CD4-positive, alpha-beta T cell treated with Interleukin-15 for 4 hours (primary cell): ENCODE measurements around the gene MMP17.
A peak's percentile ranks its signal among the peaks of the same experiment; 100 is the strongest.
"Not testable (repeated sequence)": the region's sequence is repeated elsewhere in the genome, so short reads cannot be mapped to it uniquely, and the experiment has no call there.

ENCODE experiments used
- DNase-seq: peaks from one replicate; pipeline ENCODE4 v3.0.0-alpha.2; 2020; ENCODE audit warnings: low spot score

The MMP17 gene

DNA sequence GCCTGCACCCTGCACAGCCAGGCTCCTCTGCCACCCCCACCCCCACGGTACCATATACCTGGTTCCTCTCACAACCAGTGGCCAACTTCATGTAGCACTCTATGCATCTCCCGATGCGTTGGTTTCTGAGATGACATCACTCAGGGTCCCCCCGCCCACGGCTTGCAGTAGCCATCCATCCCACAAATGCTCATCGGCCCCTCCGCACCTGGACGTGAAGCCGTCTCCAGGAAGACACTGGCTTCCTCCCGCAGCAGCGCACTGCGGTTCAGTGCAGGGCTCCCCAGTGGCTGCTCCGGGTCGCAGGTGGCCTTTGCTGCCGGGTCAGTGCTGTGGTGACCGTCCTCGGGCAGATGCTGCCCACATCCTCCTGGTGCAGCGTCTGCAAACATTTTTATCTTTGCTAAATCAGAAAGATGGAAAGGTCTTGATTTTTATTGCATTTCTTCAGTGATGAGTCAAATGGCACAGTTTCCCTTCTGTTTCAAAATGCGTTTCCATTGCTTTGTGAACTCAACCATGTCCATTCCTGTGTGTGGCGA, 27.5 kb upstream of the MMP17 start:
- DNase-seq: no peak

GRCh38 chr12:131801254-131801866, 26.8 kb upstream of the MMP17 start:
- DNase-seq: no peak

- DNase-seq: no peak
Measured at GRCh38 chr12:131803961-131804521, 24.2 kb upstream of the MMP17 start.

DNA sequence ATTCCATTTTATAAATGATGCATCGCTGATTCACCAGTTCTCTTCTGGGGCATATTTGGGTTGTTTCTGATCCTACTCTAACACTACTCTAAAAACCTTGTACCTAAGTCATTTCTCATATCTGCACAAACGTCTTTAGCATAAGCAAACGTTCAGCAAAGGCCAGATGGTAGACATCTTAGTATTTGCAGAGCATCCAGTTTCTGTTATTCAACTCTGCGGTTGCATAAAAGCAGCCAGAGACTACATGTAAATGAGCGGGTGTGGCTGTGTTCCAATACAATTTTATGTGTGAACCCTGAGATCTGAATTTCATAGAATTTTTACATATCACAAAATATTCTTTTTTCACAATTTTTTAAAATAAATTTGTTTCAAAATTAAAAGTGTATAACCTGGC, 22.8 kb upstream of the MMP17 start:
- DNase-seq: no peak

GRCh38 chr12:131806674-131807073, 21.5 kb upstream of the MMP17 start:
- no peak for DNase-seq

DNA sequence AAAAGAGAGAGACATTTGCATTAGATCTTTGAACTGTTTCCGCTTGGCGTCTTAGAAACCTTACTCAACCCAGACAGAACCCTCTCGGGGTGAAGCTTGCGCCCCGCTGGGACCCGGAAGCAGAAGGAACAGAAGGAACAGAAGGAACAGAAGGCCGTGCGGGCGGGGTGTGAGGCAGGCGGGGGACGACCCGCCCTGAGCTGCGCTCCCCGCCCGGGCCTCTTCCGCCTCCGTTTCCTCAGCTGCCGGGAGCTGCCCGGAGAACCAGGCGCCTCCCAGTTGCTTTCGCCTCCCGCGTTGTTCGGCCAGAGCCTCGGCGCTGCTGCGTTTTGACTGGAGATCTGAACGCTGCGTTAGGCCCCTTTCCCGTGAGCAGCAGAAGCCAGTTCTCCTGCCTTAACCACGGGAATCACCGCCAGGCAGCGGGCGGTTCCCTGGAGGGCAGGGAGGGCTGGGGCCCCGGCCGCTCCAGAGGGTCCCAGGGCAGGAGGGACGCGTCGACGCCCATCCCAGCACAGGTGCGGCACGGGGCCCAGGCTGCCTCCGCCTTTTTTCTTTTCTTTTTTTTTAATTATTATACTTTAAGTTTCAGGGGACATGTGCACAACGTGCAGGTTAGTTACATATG, 19.3 kb upstream of the MMP17 start:
- peak; percentile 14 for DNase-seq

DNA sequence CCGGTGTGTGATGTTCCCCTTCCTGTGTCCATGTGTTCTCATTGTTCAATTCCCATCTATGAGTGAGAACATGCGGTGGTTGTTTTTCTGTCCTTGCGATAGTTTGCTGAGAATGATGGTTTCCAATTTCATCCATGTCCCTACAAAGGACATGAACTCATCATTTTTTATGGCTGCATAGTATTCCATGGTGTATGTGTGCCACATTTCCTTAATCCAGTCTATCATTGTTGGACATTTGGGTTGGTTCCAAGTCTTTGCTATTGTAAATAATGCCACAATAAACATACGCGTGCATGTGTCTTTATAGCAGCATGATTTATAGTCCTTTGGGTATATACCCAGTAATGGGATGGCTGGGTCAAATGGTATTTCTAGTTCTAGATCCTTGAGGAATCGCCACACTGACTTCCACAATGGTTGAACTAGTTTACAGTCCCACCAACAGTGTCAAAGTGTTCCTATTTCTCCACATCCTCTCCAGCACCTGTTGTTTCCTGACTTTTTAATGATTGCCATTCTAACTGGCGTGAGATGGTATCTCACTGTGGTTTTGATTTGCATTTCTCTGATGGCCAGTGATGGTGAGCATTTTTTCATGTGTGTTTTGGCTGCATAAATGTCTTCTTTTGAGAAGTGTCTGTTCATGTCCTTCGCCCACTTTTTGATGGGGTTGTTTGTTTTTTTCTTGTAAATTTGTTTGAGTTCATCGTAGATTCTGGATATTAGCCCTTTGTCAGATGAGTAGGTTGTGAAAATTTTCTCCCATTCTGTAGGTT, 18.5 kb upstream of the MMP17 start:
- DNase-seq: not testable (repeated sequence)

DNA sequence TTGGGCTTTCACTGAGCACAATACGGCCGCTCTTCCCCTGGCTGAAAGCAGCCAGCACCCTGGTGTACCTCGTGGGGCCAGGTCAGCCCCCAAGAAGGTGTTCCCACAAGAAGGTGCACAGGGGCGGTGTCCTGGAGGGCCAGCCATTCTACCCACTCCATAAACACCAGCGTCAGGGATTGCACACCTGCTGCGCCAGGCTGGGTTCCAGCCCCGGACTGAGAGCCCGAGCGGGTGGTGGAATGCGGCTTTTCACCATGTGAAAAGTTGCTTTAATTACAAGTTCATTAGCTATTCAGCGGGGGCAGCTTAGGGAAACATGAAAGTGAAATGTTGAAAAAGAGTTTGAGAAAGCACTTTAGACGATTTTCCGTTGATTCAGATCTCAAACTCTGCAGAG, 17.5 kb upstream of the MMP17 start:
- no peak for DNase-seq

DNA sequence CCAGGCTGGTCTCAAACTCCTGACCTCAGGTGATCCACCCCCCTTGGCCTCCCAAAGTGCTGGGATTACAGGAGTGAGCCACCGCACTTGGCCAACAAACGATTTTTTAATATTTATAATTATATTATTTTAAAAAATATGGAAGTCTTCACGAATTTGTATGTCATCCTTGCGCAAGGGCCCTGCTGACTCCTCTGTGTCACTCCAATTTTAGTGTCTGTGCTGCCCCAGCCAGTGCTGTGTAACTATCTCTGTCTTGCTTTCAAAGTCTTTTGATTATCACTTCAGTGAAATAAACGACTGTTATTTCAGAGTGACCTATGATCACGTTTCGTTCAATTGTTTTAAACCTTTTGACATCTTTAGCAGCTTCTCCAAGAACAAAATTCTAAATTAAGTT, 13.1 kb upstream of the MMP17 start:
- DNase-seq: no peak

- no peak for DNase-seq
Measured at GRCh38 chr12:131816495-131816894, 11.7 kb upstream of the MMP17 start.

GRCh38 chr12:131817241-131817640, 11.0 kb upstream of the MMP17 start:
- no peak for DNase-seq

- DNase-seq: no peak
Measured at GRCh38 chr12:131818821-131819585, 9.2 kb upstream of the MMP17 start.

- DNase-seq: no peak
Measured at GRCh38 chr12:131824450-131824849, 3.7 kb upstream of the MMP17 start.

GRCh38 chr12:131825146-131825892, 2.9 kb upstream of the MMP17 start:
- DNase-seq: no peak

DNA sequence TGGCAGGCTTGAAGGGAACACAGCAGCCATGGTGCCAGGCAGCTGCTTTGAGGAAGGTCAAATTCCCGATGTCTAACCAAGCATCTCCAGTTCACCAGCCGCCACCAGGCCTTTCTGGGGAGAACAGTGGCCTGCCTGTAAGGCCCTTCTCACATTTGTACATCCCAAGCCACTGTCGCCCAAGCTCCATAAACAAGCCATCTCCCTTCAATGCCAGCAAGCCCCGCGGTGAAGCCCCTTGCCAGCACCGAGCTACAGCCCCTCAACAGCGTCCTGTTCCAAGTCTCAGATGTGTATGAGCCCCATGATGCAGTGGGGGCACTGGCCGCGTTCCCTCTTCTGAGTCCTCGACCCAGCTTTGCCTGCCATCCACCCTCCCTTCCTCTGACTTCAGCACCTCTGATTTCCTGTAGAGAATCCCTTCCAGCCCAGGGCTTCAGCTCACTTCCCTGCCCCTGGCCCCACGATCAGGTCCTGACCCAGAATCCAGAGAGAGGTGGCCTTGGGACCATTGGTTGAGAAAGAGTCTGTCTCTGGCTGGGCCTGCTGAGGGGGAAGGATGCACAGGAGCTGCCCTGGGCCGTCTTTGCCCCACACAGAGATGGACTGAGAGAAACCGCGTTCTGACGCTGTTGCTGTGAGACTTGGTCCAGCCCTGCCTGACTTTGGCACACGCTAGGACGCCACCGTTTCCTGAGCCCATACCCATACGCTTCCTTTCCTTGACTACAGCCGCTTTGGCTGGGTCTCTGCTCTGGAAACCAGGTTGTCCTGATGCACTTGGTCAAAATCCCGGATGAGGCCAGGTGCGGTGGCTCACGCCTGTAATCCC, 1.9 kb upstream of the MMP17 start:
- no peak for DNase-seq

GRCh38 chr12:131828671-131829355, 620 bp downstream of the MMP17 start:
- DNase-seq: no peak

GRCh38 chr12:131829356-131829747, 1.2 kb downstream of the MMP17 start:
- no peak for DNase-seq

GRCh38 chr12:131829791-131830334, 1.7 kb downstream of the MMP17 start:
- no peak for DNase-seq

DNA sequence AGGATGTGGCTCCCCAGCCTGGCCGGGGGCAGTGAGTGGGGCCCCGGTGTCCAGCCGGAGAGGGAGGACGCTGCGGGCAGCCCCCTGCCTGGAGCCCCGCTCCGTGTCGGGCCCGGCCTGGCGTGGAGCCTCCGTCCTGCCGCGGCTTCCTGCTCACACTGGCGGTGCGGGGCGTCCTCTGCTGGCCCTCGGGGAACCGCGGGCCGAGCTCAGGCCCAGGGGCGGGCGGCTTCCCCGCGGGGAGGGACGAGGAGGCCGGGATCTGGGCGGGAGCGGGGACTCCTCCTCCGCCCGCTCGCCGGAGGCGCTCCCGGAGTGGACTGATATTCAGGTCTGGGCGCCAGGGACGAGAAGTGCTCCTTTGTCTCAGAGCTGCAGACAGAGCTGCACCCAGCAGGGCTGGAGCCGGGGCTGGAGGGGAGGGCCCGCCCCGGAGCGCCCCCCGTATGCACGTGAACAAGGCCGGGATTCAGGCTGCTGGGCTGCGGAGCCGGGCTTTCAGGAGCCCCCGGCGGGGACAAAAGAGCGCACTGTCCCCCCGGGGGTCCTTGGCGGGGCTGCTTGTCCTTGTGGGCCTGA, 2.2 kb downstream of the MMP17 start:
- DNase-seq: peak; percentile 14
